Measurements from ENCODE around the gene PLOD1.
"Not testable (repeated sequence)": the region's sequence is repeated elsewhere in the genome, so short reads cannot be mapped to it uniquely, and the experiment has no call there.

- TF ChIP-seq, protein P1, sequence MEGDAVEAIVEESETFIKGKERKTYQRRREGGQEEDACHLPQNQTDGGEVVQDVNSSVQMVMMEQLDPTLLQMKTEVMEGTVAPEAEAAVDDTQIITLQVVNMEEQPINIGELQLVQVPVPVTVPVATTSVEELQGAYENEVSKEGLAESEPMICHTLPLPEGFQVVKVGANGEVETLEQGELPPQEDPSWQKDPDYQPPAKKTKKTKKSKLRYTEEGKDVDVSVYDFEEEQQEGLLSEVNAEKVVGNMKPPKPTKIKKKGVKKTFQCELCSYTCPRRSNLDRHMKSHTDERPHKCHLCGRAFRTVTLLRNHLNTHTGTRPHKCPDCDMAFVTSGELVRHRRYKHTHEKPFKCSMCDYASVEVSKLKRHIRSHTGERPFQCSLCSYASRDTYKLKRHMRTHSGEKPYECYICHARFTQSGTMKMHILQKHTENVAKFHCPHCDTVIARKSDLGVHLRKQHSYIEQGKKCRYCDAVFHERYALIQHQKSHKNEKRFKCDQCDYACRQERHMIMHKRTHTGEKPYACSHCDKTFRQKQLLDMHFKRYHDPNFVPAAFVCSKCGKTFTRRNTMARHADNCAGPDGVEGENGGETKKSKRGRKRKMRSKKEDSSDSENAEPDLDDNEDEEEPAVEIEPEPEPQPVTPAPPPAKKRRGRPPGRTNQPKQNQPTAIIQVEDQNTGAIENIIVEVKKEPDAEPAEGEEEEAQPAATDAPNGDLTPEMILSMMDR (conservative IDR thresholded peaks at IDR 0.05 in 1 of 2, IDR thresholded peaks at IDR 0.05 in 1 of 2; ENCODE audit: extremely low read depth in 1 of 2, insufficient read depth in 1 of 2, low read depth in 1 of 2, low read length in 2 of 2) = not testable (repeated sequence)
- not testable (repeated sequence) for TF ChIP-seq EZH2 (IDR thresholded peaks at IDR 0.05; ENCODE audit: borderline replicate concordance, low read length)
These were observed 23.6 kb upstream of the PLOD1 start for GRCh38 chr1:11910914-11911228.
